Measurements from ENCODE around the gene TRAM2. TPM values are rescaled to one million over a fixed set of nuclear protein-coding genes. Genes with fewer than 3 reads are reported as not detected.

Gene TRAM2
- total and polyA plus RNA-seq, 2 of the 13 experiments (the other 11 are each of a cell fraction or from before 2014, with no cell fraction given): 49.1 to 72.5 TPM

DNA sequence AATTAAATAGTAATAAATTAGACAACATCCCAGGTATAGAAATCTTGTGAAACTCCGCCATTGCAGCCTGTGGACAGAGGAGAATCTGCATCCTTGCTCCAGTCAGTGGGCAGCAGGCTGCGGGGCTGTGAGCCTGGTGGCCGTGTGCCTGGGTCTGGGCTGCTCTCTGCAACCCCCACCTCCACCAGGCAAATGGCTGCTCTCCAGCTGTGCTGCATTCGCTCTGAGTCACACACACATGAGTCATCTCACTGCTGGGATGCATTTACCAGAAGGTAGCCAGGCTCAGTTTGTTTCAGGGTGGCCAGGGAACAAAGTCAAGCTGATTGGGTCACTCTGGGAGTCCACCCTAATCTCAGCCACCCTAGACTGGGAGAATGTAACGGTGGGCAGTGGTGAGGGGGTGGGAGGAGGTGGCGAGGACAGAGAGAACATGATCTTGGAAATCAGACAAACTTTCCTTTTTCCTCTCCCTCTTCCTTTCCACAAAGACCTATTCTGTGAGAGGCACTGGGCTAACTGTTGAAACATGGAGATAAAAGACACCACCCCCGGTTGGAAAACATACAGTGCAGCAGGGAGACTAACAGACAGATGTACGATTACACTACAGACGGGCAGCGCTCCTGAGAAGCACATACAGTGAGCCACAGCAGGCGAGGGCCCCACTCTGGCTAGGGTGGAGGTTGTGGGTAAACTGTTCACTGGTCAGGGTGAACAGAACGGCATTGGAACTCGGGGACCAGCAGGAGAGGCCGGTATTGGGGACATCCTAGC is 59.2 kb downstream of the TRAM2 start (continued):
- TF ChIP-seq, protein P1, sequence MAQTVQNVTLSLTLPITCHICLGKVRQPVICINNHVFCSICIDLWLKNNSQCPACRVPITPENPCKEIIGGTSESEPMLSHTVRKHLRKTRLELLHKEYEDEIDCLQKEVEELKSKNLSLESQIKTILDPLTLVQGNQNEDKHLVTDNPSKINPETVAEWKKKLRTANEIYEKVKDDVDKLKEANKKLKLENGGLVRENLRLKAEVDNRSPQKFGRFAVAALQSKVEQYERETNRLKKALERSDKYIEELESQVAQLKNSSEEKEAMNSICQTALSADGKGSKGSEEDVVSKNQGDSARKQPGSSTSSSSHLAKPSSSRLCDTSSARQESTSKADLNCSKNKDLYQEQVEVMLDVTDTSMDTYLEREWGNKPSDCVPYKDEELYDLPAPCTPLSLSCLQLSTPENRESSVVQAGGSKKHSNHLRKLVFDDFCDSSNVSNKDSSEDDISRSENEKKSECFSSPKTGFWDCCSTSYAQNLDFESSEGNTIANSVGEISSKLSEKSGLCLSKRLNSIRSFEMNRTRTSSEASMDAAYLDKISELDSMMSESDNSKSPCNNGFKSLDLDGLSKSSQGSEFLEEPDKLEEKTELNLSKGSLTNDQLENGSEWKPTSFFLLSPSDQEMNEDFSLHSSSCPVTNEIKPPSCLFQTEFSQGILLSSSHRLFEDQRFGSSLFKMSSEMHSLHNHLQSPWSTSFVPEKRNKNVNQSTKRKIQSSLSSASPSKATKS (CRISPR knock-in tag; IDR thresholded peaks at IDR 0.05): no peak
- TF ChIP-seq SATB2 (CRISPR knock-in tag; IDR thresholded peaks at IDR 0.05): no peak
- TF ChIP-seq ZNF292 (CRISPR knock-in tag; IDR thresholded peaks at IDR 0.05; ENCODE audit: borderline replicate concordance, low read depth): peak; percentile 77; the same call in 1 of the 2 replicates
- no peak for TF ChIP-seq NFKB2 (CRISPR knock-in tag; IDR thresholded peaks at IDR 0.05; ENCODE audit: borderline replicate concordance)
- TF ChIP-seq ZNF746 (CRISPR knock-in tag; IDR thresholded peaks at IDR 0.05): 0 out of 2 replicates have a peak, but pooled peaks have one; percentile 31
- TF ChIP-seq, protein P2, sequence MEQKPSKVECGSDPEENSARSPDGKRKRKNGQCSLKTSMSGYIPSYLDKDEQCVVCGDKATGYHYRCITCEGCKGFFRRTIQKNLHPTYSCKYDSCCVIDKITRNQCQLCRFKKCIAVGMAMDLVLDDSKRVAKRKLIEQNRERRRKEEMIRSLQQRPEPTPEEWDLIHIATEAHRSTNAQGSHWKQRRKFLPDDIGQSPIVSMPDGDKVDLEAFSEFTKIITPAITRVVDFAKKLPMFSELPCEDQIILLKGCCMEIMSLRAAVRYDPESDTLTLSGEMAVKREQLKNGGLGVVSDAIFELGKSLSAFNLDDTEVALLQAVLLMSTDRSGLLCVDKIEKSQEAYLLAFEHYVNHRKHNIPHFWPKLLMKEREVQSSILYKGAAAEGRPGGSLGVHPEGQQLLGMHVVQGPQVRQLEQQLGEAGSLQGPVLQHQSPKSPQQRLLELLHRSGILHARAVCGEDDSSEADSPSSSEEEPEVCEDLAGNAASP (CRISPR knock-in tag; IDR thresholded peaks at IDR 0.05; ENCODE audit: borderline replicate concordance): no peak
- 0 out of 2 replicates have a peak, but pooled peaks have one; percentile 47 for TF ChIP-seq ERF (CRISPR knock-in tag; IDR thresholded peaks at IDR 0.05)
- no peak for TF ChIP-seq IRF1 (CRISPR knock-in tag; IDR thresholded peaks at IDR 0.05; ENCODE audit: low read depth)
- no peak for TF ChIP-seq NONO (IDR thresholded peaks at IDR 0.05)
- TF ChIP-seq NONO (CRISPR knock-in tag; conservative IDR thresholded peaks at IDR 0.05): 0 out of 2 replicates have a peak, but pooled peaks have one; percentile 56
- no peak for TF ChIP-seq ZKSCAN1 (IDR thresholded peaks at IDR 0.05; ENCODE audit: low read length)
- TF ChIP-seq HMGA1 (CRISPR knock-in tag; conservative IDR thresholded peaks at IDR 0.05): no peak
- TF ChIP-seq JDP2 (CRISPR knock-in tag; IDR thresholded peaks at IDR 0.05; ENCODE audit: borderline replicate concordance): no peak
- TF ChIP-seq ESRRA (CRISPR knock-in tag; IDR thresholded peaks at IDR 0.05; ENCODE audit: low read depth): no peak
- no peak for TF ChIP-seq KDM6A (CRISPR knock-in tag; IDR thresholded peaks at IDR 0.05; ENCODE audit: low read depth)
- TF ChIP-seq ETV6 (CRISPR knock-in tag; conservative IDR thresholded peaks at IDR 0.05): no peak
- TF ChIP-seq, protein P3, sequence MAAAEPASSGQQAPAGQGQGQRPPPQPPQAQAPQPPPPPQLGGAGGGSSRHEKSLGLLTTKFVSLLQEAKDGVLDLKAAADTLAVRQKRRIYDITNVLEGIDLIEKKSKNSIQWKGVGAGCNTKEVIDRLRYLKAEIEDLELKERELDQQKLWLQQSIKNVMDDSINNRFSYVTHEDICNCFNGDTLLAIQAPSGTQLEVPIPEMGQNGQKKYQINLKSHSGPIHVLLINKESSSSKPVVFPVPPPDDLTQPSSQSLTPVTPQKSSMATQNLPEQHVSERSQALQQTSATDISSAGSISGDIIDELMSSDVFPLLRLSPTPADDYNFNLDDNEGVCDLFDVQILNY (CRISPR knock-in tag; conservative IDR thresholded peaks at IDR 0.05): no peak
- no peak for TF ChIP-seq SOX6 (IDR thresholded peaks at IDR 0.05)
- TF ChIP-seq SOX6 (CRISPR knock-in tag; IDR thresholded peaks at IDR 0.05): peak; percentile 82
- no peak for TF ChIP-seq NR2C2 (CRISPR knock-in tag; IDR thresholded peaks at IDR 0.05; ENCODE audit: borderline replicate concordance)
- peak; percentile 36; the same call in 1 of the 2 replicates for TF ChIP-seq ZNF275 (CRISPR knock-in tag; IDR thresholded peaks at IDR 0.05; ENCODE audit: borderline replicate concordance)
- peak; percentile 73 for TF ChIP-seq IKZF5 (CRISPR knock-in tag; IDR thresholded peaks at IDR 0.05)
- no peak for TF ChIP-seq TMF1 (CRISPR knock-in tag; IDR thresholded peaks at IDR 0.05; ENCODE audit: low read depth)

Data from HepG2 (cell line).